Sigmoid colon (tissue), 4 donors: ENCODE data around the gene F11R.

Source experiments
- CTCF ChIP-seq, 4 experiments: fragments of 450-650 bp in 3 of 4; fragments of 200-600 bp in 1 of 4; IDR thresholded peaks; one replicate each; pipeline ENCODE4 v1.5.1; 2016 to 2019; ENCODE audit warnings: antibody characterized with exemption in 4 of 4, mild to moderate bottlenecking in 3 of 4, moderate library complexity in 2 of 4
- EP300 ChIP-seq, 4 donors: sonication (generic); formaldehyde crosslinking; IDR thresholded peaks; one replicate each; pipeline ENCODE4 v1.6.1; 2017; ENCODE audit warnings: antibody characterized with exemption in 4 of 4

- TF ChIP-seq CTCF (IDR thresholded peaks at IDR 0.05): no peak
- TF ChIP-seq EP300 (IDR thresholded peaks at IDR 0.05): no peak
Measured at GRCh38 chr1:161007369-161007768, 13.6 kb downstream of the F11R start.
